CD4-positive, CD25-positive, alpha-beta regulatory T cell (primary cell): ENCODE data around the gene LPAR3. TPM values are rescaled to one million over a fixed set of nuclear protein-coding genes. Genes with fewer than 3 reads are reported as not detected.
A peak's percentile ranks its signal among the peaks of the same experiment; 100 is the strongest.

Experiments
- ATAC-seq, 2 donors: fragments of 150-1000 bp; cut with Tn5 transposase; one replicate each; pipeline ENCODE4 v1.10.0; 2021; ENCODE audit warnings: low read depth in 2 of 2, moderate number of reproducible peaks in 2 of 2, moderate library complexity in 1 of 2
- DNase-seq, 3 donors: peaks; one replicate each; pipeline versions ENCODE4 v3.0.0 to v3.0.0-alpha.2; 2012 to 2022; ENCODE audit warnings: mixed read lengths in 1 of 3
- H3K27ac ChIP-seq: one replicate; pipeline ENCODE4 v1.7.0; 2013; ENCODE audit warnings: mild to moderate bottlenecking, low read length; ENCODE audit not compliant: insufficient read depth, poor library complexity, severe bottlenecking
- H3K27me3 ChIP-seq: one replicate; pipeline ENCODE4 v1.7.0; 2013; ENCODE audit warnings: low read length; ENCODE audit not compliant: control insufficient read depth, insufficient read depth
- H3K36me3 ChIP-seq: one replicate; pipeline ENCODE4 v1.7.0; 2013; ENCODE audit warnings: mild to moderate bottlenecking, low read length, moderate library complexity; ENCODE audit not compliant: control insufficient read depth, insufficient read depth
- H3K4me1 ChIP-seq: 2 replicates; pipeline ENCODE4 v1.7.0; 2013; ENCODE audit warnings: mild to moderate bottlenecking, low read length; ENCODE audit not compliant: insufficient read depth, control insufficient read depth, poor library complexity, severe bottlenecking
- H3K4me3 ChIP-seq: one replicate; pipeline ENCODE4 v1.7.0; 2013; ENCODE audit warnings: low read depth, mild to moderate bottlenecking, low read length, moderate library complexity
- H3K9me3 ChIP-seq, 2 experiments: 1 replicate in 1 of 2; 2 replicates in 1 of 2; pipeline ENCODE4 v1.7.0; 2013; ENCODE audit warnings: low read length in 2 of 2, mild to moderate bottlenecking in 1 of 2, moderate library complexity in 1 of 2; ENCODE audit not compliant: control insufficient read depth in 2 of 2
- H3K27ac Mint-ChIP-seq, 3 donors: one replicate each; pipeline ENCODE4 v1.8.0; 2020 to 2022; ENCODE audit warnings: mild to moderate bottlenecking in 3 of 3, mixed read lengths in 3 of 3, moderate library complexity in 2 of 3
- H3K27me3 Mint-ChIP-seq: one replicate; pipeline ENCODE4 v1.8.0; 2022; ENCODE audit warnings: mild to moderate bottlenecking, mixed read lengths
- H3K36me3 Mint-ChIP-seq: one replicate; pipeline ENCODE4 v1.8.0; 2020; ENCODE audit warnings: mixed read lengths
- H3K4me1 Mint-ChIP-seq, 4 donors: one replicate each; pipeline ENCODE4 v1.8.0; 2020 to 2022; ENCODE audit warnings: mixed read lengths in 4 of 4, mild to moderate bottlenecking in 1 of 4
- H3K4me3 Mint-ChIP-seq, 4 donors: one replicate each; pipeline ENCODE4 v1.8.0; 2020 to 2022; ENCODE audit warnings: mild to moderate bottlenecking in 4 of 4, mixed read lengths in 4 of 4, moderate library complexity in 3 of 4
- H3K9me3 Mint-ChIP-seq, 7 donors: one replicate each; pipeline ENCODE4 v1.8.0; 2020 to 2022; ENCODE audit warnings: mixed read lengths in 7 of 7, mild to moderate bottlenecking in 3 of 7, moderate library complexity in 2 of 7
- polyA plus RNA-seq, 4 donors: library from polyadenylated mRNA; unstranded; fragments of 300-500 nt; fragmentation: Illumina TruSeq; gene quantifications; one replicate each; pipeline ENCODE4 v1.2.3, GENCODE V29; 2021
- total RNA-seq: library from RNA; stranded (reverse); gene quantifications from one replicate; pipeline ENCODE4 v1.2.3, GENCODE V29; 2022

The LPAR3 gene
- total and polyA plus RNA-seq, 5 donors from 2014 or later: 0.32 TPM; not detected in 4

- Histone ChIP-seq H3K27me3 (peaks cover 6% of the 10 kb centered on the region), H3K36me3 (no peaks in the 10 kb centered on the region), H3K4me3 (no peak overlapping the region), H3K4me1 (no peaks in the 10 kb centered on the region), H3K27ac (no peak overlapping the region), H3K9me3 (peaks cover 0 to 2% of the 10 kb centered on the region in 2 experiments)
- DNase-seq: no peak
- Mint-ChIP-seq H3K27ac (no peak overlapping the region), H3K36me3 (no peaks in the 10 kb centered on the region), H3K4me3 (no peak overlapping the region), H3K4me1 (no peaks in the 10 kb centered on the region), H3K27me3 (no peaks in the 10 kb centered on the region), H3K9me3 (peaks cover 0 to 9% (median 4%) of the 10 kb centered on the region in 7 donors)
- no peak for ATAC-seq
Observed at GRCh38 chr1:84792421-84792820, 100.6 kb downstream of the LPAR3 start.

- Histone ChIP-seq H3K4me1 (no peaks in the 10 kb centered on the region), H3K27ac (no peak overlapping the region), H3K36me3 (no peaks in the 10 kb centered on the region), H3K9me3 (peaks cover 0 to 2% of the 10 kb centered on the region in 2 experiments), H3K27me3 (peaks cover 7% of the 10 kb centered on the region), H3K4me3 (no peak overlapping the region)
- no peaks in the 10 kb centered on the region for H3K4me1 Mint-ChIP-seq
- ATAC-seq (no peak), DNase-seq (no peak)
- peaks cover 0 to 9% (median 4%) of the 10 kb centered on the region in 7 donors for H3K9me3 Mint-ChIP-seq
- no peaks in the 10 kb centered on the region for H3K27me3 Mint-ChIP-seq
- H3K27ac Mint-ChIP-seq: no peak overlapping the region
- H3K4me3 Mint-ChIP-seq: no peak overlapping the region
- H3K36me3 Mint-ChIP-seq: no peaks in the 10 kb centered on the region
Observed at GRCh38 chr1:84789014-84789413, 104.0 kb downstream of the LPAR3 start.

- Mint-ChIP-seq H3K4me3 (no peak overlapping the region), H3K27me3 (no peaks in the 10 kb centered on the region), H3K36me3 (no peaks in the 10 kb centered on the region), H3K4me1 (peaks cover 0 to 7% (median 3%) of the 10 kb centered on the region in 4 donors), H3K9me3 (peaks cover 0 to 4% (median 0%) of the 10 kb centered on the region in 7 donors), H3K27ac (no peak overlapping the region)
- H3K4me1 ChIP-seq: no peaks in the 10 kb centered on the region
- ATAC-seq (no peak), DNase-seq (no peak)
- H3K27ac ChIP-seq: no peak overlapping the region
- no peak overlapping the region for H3K4me3 ChIP-seq
- peaks cover 8% of the 10 kb centered on the region for H3K27me3 ChIP-seq
- no peaks in the 10 kb centered on the region for H3K36me3 ChIP-seq
- H3K9me3 ChIP-seq: no peaks in the 10 kb centered on the region
Observed at GRCh38 chr1:84785271-84786036, 107.6 kb downstream of the LPAR3 start.

- peaks cover 0 to 8% (median 4%) of the 10 kb centered on the region in 4 donors for H3K4me1 Mint-ChIP-seq
- DNase-seq: no peak
- no peaks in the 10 kb centered on the region for H3K36me3 ChIP-seq
- H3K27ac ChIP-seq: no peak overlapping the region
- no peak overlapping the region for H3K27ac Mint-ChIP-seq
- H3K9me3 ChIP-seq: no peaks in the 10 kb centered on the region
- ATAC-seq: no peak
- H3K4me3 ChIP-seq: no peak overlapping the region
- H3K27me3 ChIP-seq: peaks cover 5% of the 10 kb centered on the region
- H3K4me3 Mint-ChIP-seq: no peak overlapping the region
- no peaks in the 10 kb centered on the region for H3K4me1 ChIP-seq
- H3K9me3 Mint-ChIP-seq: no peaks in the 10 kb centered on the region
- no peaks in the 10 kb centered on the region for H3K36me3 Mint-ChIP-seq
- H3K27me3 Mint-ChIP-seq: no peaks in the 10 kb centered on the region
Observed at GRCh38 chr1:84782881-84783280, 110.1 kb downstream of the LPAR3 start.

- DNase-seq (peak; percentile 30 to 70 (median 61)), ATAC-seq (peak; percentile 69 to 70)
- Mint-ChIP-seq H3K27ac (no peak overlapping the region), H3K27me3 (no peaks in the 10 kb centered on the region), H3K4me1 (peaks cover 0 to 8% (median 4%) of the 10 kb centered on the region in 4 donors), H3K9me3 (no peaks in the 10 kb centered on the region), H3K4me3 (peak overlapping the region in 2 of 4 donors; percentile 66 to 70), H3K36me3 (no peaks in the 10 kb centered on the region)
- no peaks in the 10 kb centered on the region for H3K9me3 ChIP-seq
- no peaks in the 10 kb centered on the region for H3K4me1 ChIP-seq
- no peaks in the 10 kb centered on the region for H3K36me3 ChIP-seq
- H3K27me3 ChIP-seq: peaks cover 5% of the 10 kb centered on the region
- H3K4me3 ChIP-seq: peak overlapping the region; percentile 39
- H3K27ac ChIP-seq: no peak overlapping the region
Observed at GRCh38 chr1:84781946-84782771, 110.8 kb downstream of the LPAR3 start.

GRCh38 chr1:84780000-84780716, 112.8 kb downstream of the LPAR3 start:
- Histone ChIP-seq H3K4me1 (no peaks in the 10 kb centered on the region), H3K27ac (no peak overlapping the region), H3K9me3 (no peaks in the 10 kb centered on the region), H3K36me3 (no peaks in the 10 kb centered on the region), H3K4me3 (no peak overlapping the region), H3K27me3 (peaks cover 2% of the 10 kb centered on the region)
- Mint-ChIP-seq H3K9me3 (no peaks in the 10 kb centered on the region), H3K27me3 (no peaks in the 10 kb centered on the region), H3K27ac (no peak overlapping the region), H3K4me1 (peaks cover 0 to 8% (median 4%) of the 10 kb centered on the region in 4 donors), H3K36me3 (no peaks in the 10 kb centered on the region), H3K4me3 (no peak overlapping the region)
- peak in 1 of 3 donors; percentile 13 for DNase-seq
- ATAC-seq: no peak

GRCh38 chr1:84776639-84777038, 116.4 kb downstream of the LPAR3 start:
- no peaks in the 10 kb centered on the region for H3K4me1 ChIP-seq
- peaks cover 2% of the 10 kb centered on the region for H3K27me3 ChIP-seq
- H3K4me3 ChIP-seq: no peak overlapping the region
- H3K4me3 Mint-ChIP-seq: no peak overlapping the region
- no peak for ATAC-seq
- no peak overlapping the region for H3K27ac ChIP-seq
- no peaks in the 10 kb centered on the region for H3K27me3 Mint-ChIP-seq
- H3K36me3 ChIP-seq: no peaks in the 10 kb centered on the region
- peaks cover 0 to 2% (median 0%) of the 10 kb centered on the region in 4 donors for H3K4me1 Mint-ChIP-seq
- no peak for DNase-seq
- no peak overlapping the region for H3K27ac Mint-ChIP-seq
- no peaks in the 10 kb centered on the region for H3K36me3 Mint-ChIP-seq
- no peaks in the 10 kb centered on the region for H3K9me3 ChIP-seq
- no peaks in the 10 kb centered on the region for H3K9me3 Mint-ChIP-seq
